SK-N-SH (cell line): Measurements from ENCODE around the gene GATAD2A. TPM values are rescaled to one million over a fixed set of nuclear protein-coding genes. Genes with fewer than 3 reads are reported as not detected.

Source experiments
- CTCF ChIA-PET: fragments of 300-600, 350-600 bp; formaldehyde crosslinking; extraction: SDS; loops from one replicate; lab custom pipeline; 2021; lab: Yijun Ruan, JAX
- POLR2A ChIA-PET: fragments of 350-600 bp; sonication (Branson Sonifier 250); formaldehyde crosslinking; extraction: SDS; loops from one replicate; lab custom pipeline; 2020; ENCODE audit warnings: antibody characterized with exemption, inconsistent platforms; lab: Yijun Ruan, JAX
- DNase-seq: peaks from one replicate; pipeline ENCODE4 v3.0.0; 2012
- H2AFZ ChIP-seq: fragments of 200-600 bp; sonication (generic); 2 replicates; pipeline ENCODE4 v1.8.1; 2016; ENCODE audit warnings: antibody characterized with exemption, mild to moderate bottlenecking, low read depth
- H3F3A ChIP-seq: fragments of 200-600 bp; sonication (generic); replicated peaks from 2 replicates; pipeline ENCODE3; 2016; ENCODE audit warnings: antibody characterized with exemption, mild to moderate bottlenecking; ENCODE audit not compliant: insufficient read depth
- H3K27ac ChIP-seq, 2 experiments: fragments of 200-500 bp in 1 of 2; fragments of 200-600 bp in 1 of 2; sonication (Bioruptor generic) in 1 of 2; sonication (generic), shearing (Covaris generic) in 1 of 2; 2 replicates each; pipeline versions ENCODE4 v1.5.1 to v1.6.1; 2014 to 2016; ENCODE audit warnings: low read depth in 2 of 2, inconsistent platforms in 1 of 2, low read length in 1 of 2, mild to moderate bottlenecking in 1 of 2, mixed read lengths in 1 of 2
- H3K27me3 ChIP-seq: fragments of 200-600 bp; sonication (generic), shearing (Covaris generic); 2 replicates; pipeline ENCODE4 v1.6.1; 2016; ENCODE audit warnings: mixed run types; ENCODE audit not compliant: insufficient read depth
- H3K36me3 ChIP-seq, 2 experiments: fragments of 200-500 bp in 1 of 2; fragments of 200-600 bp in 1 of 2; sonication (Bioruptor generic) in 1 of 2; sonication (generic) in 1 of 2; replicated peaks in 1 of 2; 2 replicates each; pipeline versions ENCODE3 to v1.5.1; 2014 to 2016; ENCODE audit warnings: low read length in 1 of 2, mild to moderate bottlenecking in 1 of 2; ENCODE audit not compliant: insufficient read depth in 2 of 2, control insufficient read depth in 1 of 2
- H3K4me1 ChIP-seq, 2 experiments: fragments of 200-500 bp in 1 of 2; fragments of 200-600 bp in 1 of 2; sonication (Bioruptor generic) in 1 of 2; sonication (generic), shearing (Covaris generic) in 1 of 2; 2 replicates each; pipeline versions ENCODE4 v1.5.1 to v1.6.1; 2014 to 2016; ENCODE audit warnings: low read depth in 1 of 2, low read length in 1 of 2, mixed run types in 1 of 2; ENCODE audit not compliant: insufficient read depth in 2 of 2, control insufficient read depth in 1 of 2
- H3K4me2 ChIP-seq: fragments of 200-600 bp; sonication (generic), shearing (Covaris generic); 2 replicates; pipeline ENCODE4 v1.6.1; 2017; ENCODE audit warnings: mixed run types
- H3K4me3 ChIP-seq, 2 experiments: fragments of 200-500 bp in 1 of 2; fragments of 200-600 bp in 1 of 2; sonication (Bioruptor generic) in 1 of 2; sonication (generic), shearing (Covaris generic) in 1 of 2; 2 replicates each; pipeline versions ENCODE4 v1.5.1 to v1.8.1; 2014 to 2016; ENCODE audit warnings: low read depth in 2 of 2, inconsistent platforms in 1 of 2, low read length in 1 of 2, mild to moderate bottlenecking in 1 of 2, mixed read lengths in 1 of 2, moderate library complexity in 1 of 2
- H3K79me2 ChIP-seq: fragments of 200-600 bp; sonication (generic); 2 replicates; pipeline ENCODE4 v1.8.1; 2017; ENCODE audit warnings: mild to moderate bottlenecking; ENCODE audit not compliant: insufficient read depth
- H3K9ac ChIP-seq: fragments of 200-600 bp; sonication (generic); 2 replicates; pipeline ENCODE4 v1.6.1; 2017; ENCODE audit warnings: mixed run types
- H3K9me2 ChIP-seq: fragments of 200-600 bp; sonication (generic); 2 replicates; pipeline ENCODE4 v1.6.1; 2017; ENCODE audit warnings: mixed run types
- H3K9me3 ChIP-seq: fragments of 200-600 bp; sonication (generic); 2 replicates; pipeline ENCODE4 v1.6.1; 2017; ENCODE audit warnings: mixed run types, mild to moderate bottlenecking, moderate library complexity
- H4K20me1 ChIP-seq: fragments of 200-600 bp; sonication (generic); 2 replicates; pipeline ENCODE4 v1.6.1; 2017; ENCODE audit warnings: mild to moderate bottlenecking, mixed run types; ENCODE audit not compliant: insufficient read depth
- ELF1 ChIP-seq: IDR thresholded peaks from 2 replicates; pipeline ENCODE4 v1.4.0; 2012
- EP300 ChIP-seq, 2 experiments: IDR thresholded peaks; 2 replicates each; pipeline versions ENCODE4 v1.4.0 to v1.6.1; 2012; ENCODE audit warnings: borderline replicate concordance in 1 of 2, low read depth in 1 of 2, low read length in 1 of 2
- FOSL2 ChIP-seq: IDR thresholded peaks from 2 replicates; pipeline ENCODE4 v1.4.0; 2012; ENCODE audit warnings: low read depth, mild to moderate bottlenecking, moderate library complexity, borderline replicate concordance
- GABPA ChIP-seq: IDR thresholded peaks from 2 replicates; pipeline ENCODE4 v1.4.0; 2012; ENCODE audit warnings: low read depth, mild to moderate bottlenecking
- GATA2 ChIP-seq: sonication (generic); formaldehyde crosslinking; IDR thresholded peaks from 2 replicates; pipeline ENCODE4 v1.5.0; 2020; ENCODE audit warnings: mild to moderate bottlenecking, missing genetic modification reagents
- MEF2A ChIP-seq: IDR thresholded peaks from 2 replicates; pipeline ENCODE4 v1.4.0; 2012; ENCODE audit warnings: low read depth, borderline replicate concordance
- MXI1 ChIP-seq: IDR thresholded peaks from 2 replicates; pipeline ENCODE4 v1.6.1; 2012; ENCODE audit warnings: mild to moderate bottlenecking, low read depth, low read length, improper control_type of control experiment
- POLR2AphosphoS5 ChIP-seq: IDR thresholded peaks from 2 replicates; pipeline ENCODE4 v1.6.1; 2012; ENCODE audit warnings: low read depth, low read length
- RFX5 ChIP-seq: IDR thresholded peaks from 2 replicates; pipeline ENCODE4 v1.6.1; 2012; ENCODE audit warnings: mild to moderate bottlenecking, improper control_type of control experiment, low read length
- RXRA ChIP-seq: IDR thresholded peaks from 2 replicates; pipeline ENCODE4 v1.4.0; 2012; ENCODE audit warnings: low read depth, mild to moderate bottlenecking, borderline replicate concordance
- SIN3A ChIP-seq: IDR thresholded peaks from 2 replicates; pipeline ENCODE4 v1.6.1; 2012; ENCODE audit warnings: low read depth, mild to moderate bottlenecking, low read length, moderate library complexity, borderline replicate concordance
- SMC3 ChIP-seq: IDR thresholded peaks from 2 replicates; pipeline ENCODE4 v1.6.1; 2012; ENCODE audit warnings: low read depth, low read length, improper control_type of control experiment
- YY1 ChIP-seq: IDR thresholded peaks from 2 replicates; pipeline ENCODE4 v1.4.0; 2012; ENCODE audit warnings: low read depth, mild to moderate bottlenecking
- WGBS: methylation state at CpG from one replicate; pipeline ENCODE4 v1.1.6; 2017; ENCODE audit warnings: low lambda C conversion rate; 5-methylcytosine and 5-hydroxymethylcytosine counted together
- polyA plus RNA-seq, 3 experiments: library from polyadenylated mRNA; depleted of rRNA; stranded (reverse); fragments of >200 nt; gene quantifications; 2 replicates each; pipeline ENCODE4 v1.2.3, GENCODE V29; 2012
- TF ChIP-seq, protein P1 (sequence below): fragments of 150-350 bp; IDR thresholded peaks from 2 replicates; pipeline ENCODE4 v1.6.1; 2017; ENCODE audit warnings: antibody characterized with exemption, low read length, low read depth, borderline replicate concordance
- TF ChIP-seq, protein P2 (sequence below): IDR thresholded peaks from 2 replicates; pipeline ENCODE4 v1.4.0; 2012; ENCODE audit warnings: low read depth, borderline replicate concordance
- TF ChIP-seq, protein P3 (sequence below): IDR thresholded peaks from 2 replicates; pipeline ENCODE4 v1.4.0; 2012; ENCODE audit warnings: low read depth

Gene GATAD2A
- polyA plus RNA-seq, 1 of the 3 experiments (the other 2 are of a cell fraction): 36.6 TPM

DNA sequence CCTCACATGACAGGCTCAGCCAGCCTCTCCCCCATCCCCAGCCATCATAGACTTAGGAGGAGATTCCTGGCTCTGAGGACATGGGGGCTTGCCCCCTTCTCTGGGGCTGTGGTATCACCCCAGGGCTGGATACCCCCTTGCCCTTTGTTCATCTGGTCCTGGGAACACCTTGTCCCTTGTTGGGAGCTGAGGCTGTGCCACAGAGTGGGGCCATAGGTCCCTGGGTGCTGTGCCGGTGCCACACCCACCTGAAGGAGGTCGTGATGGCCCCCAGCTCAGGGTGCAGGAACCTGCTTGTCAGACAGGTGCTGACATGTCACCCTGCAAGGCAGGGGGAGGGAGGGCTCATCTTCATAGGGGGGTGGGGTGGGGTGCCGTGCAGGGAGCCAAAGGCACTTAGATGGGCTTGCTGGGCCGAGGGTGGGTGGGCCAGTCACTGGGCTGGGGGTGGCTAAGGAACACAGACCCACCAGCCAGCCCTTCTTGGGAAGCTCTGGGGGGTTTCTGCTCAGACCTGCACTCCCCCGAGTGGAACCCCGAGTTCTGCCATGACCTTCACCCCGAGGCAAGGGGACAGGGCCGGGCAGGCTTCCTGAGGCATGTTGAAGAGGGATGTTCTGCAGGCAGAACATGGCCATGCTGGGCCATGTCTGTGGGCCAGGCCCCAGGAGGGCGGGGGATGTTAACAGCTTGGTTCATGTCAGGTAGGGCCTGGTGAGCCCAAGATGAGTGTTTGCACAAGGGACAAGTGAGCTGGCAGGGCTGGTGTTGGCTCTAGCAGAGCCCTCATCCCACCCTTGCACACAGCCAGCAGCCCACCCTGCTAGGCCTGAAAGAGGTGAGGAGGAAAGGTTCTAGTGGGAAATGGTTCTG lies 81.8 kb downstream of the GATAD2A start (continued):
- TF ChIP-seq, protein P1, sequence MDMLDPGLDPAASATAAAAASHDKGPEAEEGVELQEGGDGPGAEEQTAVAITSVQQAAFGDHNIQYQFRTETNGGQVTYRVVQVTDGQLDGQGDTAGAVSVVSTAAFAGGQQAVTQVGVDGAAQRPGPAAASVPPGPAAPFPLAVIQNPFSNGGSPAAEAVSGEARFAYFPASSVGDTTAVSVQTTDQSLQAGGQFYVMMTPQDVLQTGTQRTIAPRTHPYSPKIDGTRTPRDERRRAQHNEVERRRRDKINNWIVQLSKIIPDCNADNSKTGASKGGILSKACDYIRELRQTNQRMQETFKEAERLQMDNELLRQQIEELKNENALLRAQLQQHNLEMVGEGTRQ: no peak
- TF ChIP-seq SMC3: no peak
- no peak for TF ChIP-seq EP300 (IDR thresholded peaks at IDR 0.05; ENCODE audit: borderline replicate concordance in 1 of 2, low read depth in 1 of 2, low read length in 1 of 2)
- no peak for TF ChIP-seq FOSL2
- no peak for TF ChIP-seq ELF1
- no peak for TF ChIP-seq RXRA
- TF ChIP-seq YY1: no peak

DNA sequence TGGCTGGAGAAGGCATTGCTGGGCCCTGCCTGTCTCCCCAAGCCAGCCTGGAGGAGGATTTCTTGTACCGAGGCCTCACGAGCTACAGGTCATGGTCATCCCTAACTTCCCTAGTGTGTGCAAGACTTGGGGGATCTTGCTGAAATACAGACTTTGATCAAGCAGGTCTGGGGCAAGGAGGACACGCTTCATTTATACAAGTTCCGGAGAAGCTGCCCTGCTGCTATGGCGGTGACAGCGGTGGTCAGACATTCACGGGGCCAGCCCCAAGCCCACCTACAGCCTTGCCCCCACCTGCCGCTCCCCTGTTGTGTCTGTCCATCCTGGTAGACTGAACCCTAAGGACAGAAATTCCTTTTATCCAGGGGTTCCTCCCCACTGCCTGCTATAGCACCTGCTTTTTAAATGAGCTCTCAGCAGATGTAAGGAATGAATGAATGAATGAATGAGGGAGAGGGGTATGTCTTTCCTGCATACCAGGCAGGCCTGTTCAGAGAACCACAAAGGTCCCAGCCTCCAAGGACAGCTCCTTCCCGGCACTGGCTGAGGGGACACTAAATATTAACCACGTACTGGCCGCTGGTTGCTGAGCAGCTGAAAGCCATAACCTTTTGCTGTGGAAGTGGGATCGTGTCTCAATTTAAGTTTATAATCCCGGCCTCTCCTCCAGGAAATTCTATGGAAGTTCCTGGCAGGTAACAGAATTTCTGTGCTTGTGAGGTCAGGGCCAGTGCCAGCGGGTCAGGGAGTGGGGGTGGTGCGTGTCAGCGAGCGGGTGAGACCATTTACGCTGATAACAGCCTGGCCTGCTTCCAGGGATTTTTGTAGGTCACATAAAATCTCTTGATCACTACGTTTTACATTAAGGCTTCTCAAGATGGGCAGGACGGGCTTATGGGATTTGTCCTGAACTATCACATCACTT lies 82.7 kb downstream of the GATAD2A start:
- Histone ChIP-seq H3K36me3 (peaks cover 0 to 7% of the 10 kb centered on the region in 2 experiments), H3K79me2 (peaks cover 49% of the 10 kb centered on the region), H3K9me3 (no peaks in the 10 kb centered on the region), H3K4me1 (peaks cover 32 to 50% of the 10 kb centered on the region in 2 experiments), H3F3A (peaks cover 26% of the 10 kb centered on the region), H3K4me3 (0 out of 4 replicates have a peak overlapping the region, but pooled peaks of 1 of the 2 experiments have one; percentile 5), H3K4me2 (peak overlapping the region; percentile 58), H3K9me2 (no peaks in the 10 kb centered on the region), H2AFZ (no peak overlapping the region), H3K27me3 (no peaks in the 10 kb centered on the region), H4K20me1 (no peaks in the 10 kb centered on the region), H3K9ac (peak overlapping the region; percentile 67), H3K27ac (peak overlapping the region; percentile 86 to 89)
- peak; percentile 67 for DNase-seq
- TF ChIP-seq, protein P2, sequence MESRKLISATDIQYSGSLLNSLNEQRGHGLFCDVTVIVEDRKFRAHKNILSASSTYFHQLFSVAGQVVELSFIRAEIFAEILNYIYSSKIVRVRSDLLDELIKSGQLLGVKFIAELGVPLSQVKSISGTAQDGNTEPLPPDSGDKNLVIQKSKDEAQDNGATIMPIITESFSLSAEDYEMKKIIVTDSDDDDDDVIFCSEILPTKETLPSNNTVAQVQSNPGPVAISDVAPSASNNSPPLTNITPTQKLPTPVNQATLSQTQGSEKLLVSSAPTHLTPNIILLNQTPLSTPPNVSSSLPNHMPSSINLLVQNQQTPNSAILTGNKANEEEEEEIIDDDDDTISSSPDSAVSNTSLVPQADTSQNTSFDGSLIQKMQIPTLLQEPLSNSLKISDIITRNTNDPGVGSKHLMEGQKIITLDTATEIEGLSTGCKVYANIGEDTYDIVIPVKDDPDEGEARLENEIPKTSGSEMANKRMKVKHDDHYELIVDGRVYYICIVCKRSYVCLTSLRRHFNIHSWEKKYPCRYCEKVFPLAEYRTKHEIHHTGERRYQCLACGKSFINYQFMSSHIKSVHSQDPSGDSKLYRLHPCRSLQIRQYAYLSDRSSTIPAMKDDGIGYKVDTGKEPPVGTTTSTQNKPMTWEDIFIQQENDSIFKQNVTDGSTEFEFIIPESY: no peak
- TF ChIP-seq POLR2AphosphoS5: no peak
- TF ChIP-seq MXI1: peak; percentile 42; the same call in 1 of the 2 replicates
- TF ChIP-seq GABPA: no peak
- TF ChIP-seq, protein P3, sequence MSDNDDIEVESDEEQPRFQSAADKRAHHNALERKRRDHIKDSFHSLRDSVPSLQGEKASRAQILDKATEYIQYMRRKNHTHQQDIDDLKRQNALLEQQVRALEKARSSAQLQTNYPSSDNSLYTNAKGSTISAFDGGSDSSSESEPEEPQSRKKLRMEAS: no peak
- 0 out of 2 replicates have a peak, but pooled peaks have one; percentile 1 for TF ChIP-seq SMC3
- TF ChIP-seq MEF2A: no peak
- peak; percentile 27; the same call in 1 of the 2 replicates for TF ChIP-seq GATA2
- no peak for TF ChIP-seq SIN3A
- no peak for TF ChIP-seq EP300 (IDR thresholded peaks at IDR 0.05; ENCODE audit: borderline replicate concordance in 1 of 2, low read depth in 1 of 2, low read length in 1 of 2)
- TF ChIP-seq RFX5: no peak
- WGBS: 58% methylated on average over 19 of the region's 20 CpGs
- ChIA-PET CTCF (interaction anchor here (0.7 to 9.7 kb wide), 9 partner anchors 15 to 167 kb away, joined by 3 to 172 read pairs (median 4); partner anchors contain the start of gene MAU2), POLR2A (interaction anchor here (0.8 kb wide), 1 partner anchor 83 kb away, joined by 3 read pairs; the partner anchor contains the start of gene GATAD2A)
